ENCODE measurements around the gene OSR1.
"Not testable (repeated sequence)": the region's sequence is repeated elsewhere in the genome, so short reads cannot be mapped to it uniquely, and the experiment has no call there.

Gene OSR1

GRCh38 chr2:19337202-19337601 is 21.2 kb downstream of the OSR1 start:
- H3K4me3 ChIP-seq (ENCODE audit: low read depth, low read length), result no peak overlapping the region

GRCh38 chr2:19336781-19337180 is 21.6 kb downstream of the OSR1 start:
- no peak overlapping the region for H3K4me3 ChIP-seq (ENCODE audit: low read depth, low read length)

- no peak overlapping the region for H3K4me3 ChIP-seq (ENCODE audit: low read depth, low read length)
Observed at GRCh38 chr2:19332503-19332902, 25.9 kb downstream of the OSR1 start.

- no peak overlapping the region for H3K4me3 ChIP-seq (ENCODE audit: low read depth, low read length)
Observed at GRCh38 chr2:19331450-19331849, 27.0 kb downstream of the OSR1 start.

GRCh38 chr2:19330436-19330835 is 28.0 kb downstream of the OSR1 start:
- no peak overlapping the region for H3K4me3 ChIP-seq (ENCODE audit: low read depth, low read length)

GRCh38 chr2:19329445-19329844 is 29.0 kb downstream of the OSR1 start:
- no peak overlapping the region for H3K4me3 ChIP-seq (ENCODE audit: low read depth, low read length)

GRCh38 chr2:19327496-19327895 is 30.9 kb downstream of the OSR1 start:
- H3K4me3 ChIP-seq (ENCODE audit: low read depth, low read length), result no peak overlapping the region

GRCh38 chr2:19321946-19322345 is 36.5 kb downstream of the OSR1 start:
- no peak overlapping the region for H3K4me3 ChIP-seq (ENCODE audit: low read depth, low read length)

- H3K4me3 ChIP-seq (ENCODE audit: low read depth, low read length), result no peak overlapping the region
Observed at GRCh38 chr2:19320813-19321212, 37.6 kb downstream of the OSR1 start.

GRCh38 chr2:19319698-19320097 is 38.7 kb downstream of the OSR1 start:
- no peak overlapping the region for H3K4me3 ChIP-seq (ENCODE audit: low read depth, low read length)

- H3K4me3 ChIP-seq (ENCODE audit: low read depth, low read length), result no peak overlapping the region
Observed at GRCh38 chr2:19319064-19319463, 39.4 kb downstream of the OSR1 start.

- no peak overlapping the region for H3K4me3 ChIP-seq (ENCODE audit: low read depth, low read length)
Observed at GRCh38 chr2:19313553-19313952, 44.9 kb downstream of the OSR1 start.

- no peak overlapping the region for H3K4me3 ChIP-seq (ENCODE audit: low read depth, low read length)
Observed at GRCh38 chr2:19312949-19313348, 45.5 kb downstream of the OSR1 start.

GRCh38 chr2:19306065-19306464 is 52.4 kb downstream of the OSR1 start:
- H3K4me3 ChIP-seq (ENCODE audit: low read depth, low read length), result not testable (repeated sequence)

- not testable (repeated sequence) for H3K4me3 ChIP-seq (ENCODE audit: low read depth, low read length)
Observed at GRCh38 chr2:19305400-19306055, 52.9 kb downstream of the OSR1 start.

- no peak overlapping the region for H3K4me3 ChIP-seq (ENCODE audit: low read depth, low read length)
Observed at GRCh38 chr2:19301706-19302105, 56.7 kb downstream of the OSR1 start.

Measured in iPS-11a (cell line).